Lower leg skin (tissue), 4 donors: ENCODE measurements around the gene CLSTN2. TPM values are rescaled to one million over a fixed set of nuclear protein-coding genes. Genes with fewer than 3 reads are reported as not detected.

Experiments used
- DNase-seq, 2 donors: peaks; one replicate each; pipeline ENCODE4 v3.0.0-alpha.2; 2019; ENCODE audit warnings: low spot score in 2 of 2
- H3K4me3 ChIP-seq: fragments of 200-600 bp; sonication (generic); 2 replicates; pipeline ENCODE4 v1.5.1; 2017; ENCODE audit warnings: mild to moderate bottlenecking, low read depth; ENCODE audit not compliant: poor library complexity, severe bottlenecking
- POLR2A ChIP-seq, 2 donors: fragments of 450-650 bp; IDR thresholded peaks; one replicate each; pipeline ENCODE4 v1.6.1; 2016 to 2017; ENCODE audit warnings: antibody characterized with exemption in 2 of 2, mild to moderate bottlenecking in 1 of 2, moderate library complexity in 1 of 2
- WGBS, 2 donors: methylation state at CpG; one replicate each; pipeline ENCODE4 v1.1.5; 2018; 5-methylcytosine and 5-hydroxymethylcytosine counted together
- intact Hi-C: fragments of 100-400 bp; cut with DNase I; formaldehyde crosslinking; loops from one replicate; pipeline ENCODE4 v1.15.0; 2023; ENCODE audit warnings: low total_unique reads
- total RNA-seq, 4 donors: library from RNA; depleted of rRNA; stranded (reverse); fragments of >200 nt; gene quantifications; one replicate each; pipeline ENCODE4 v1.1.0, GENCODE V29; 2016
- TF ChIP-seq, protein P1 (sequence below), 3 donors: fragments of 450-650 bp; IDR thresholded peaks; one replicate each; pipeline ENCODE4 v1.5.1; 2016; ENCODE audit warnings: antibody characterized with exemption in 3 of 3, mild to moderate bottlenecking in 3 of 3, moderate library complexity in 2 of 3

CLSTN2 gene
- total RNA-seq, 4 donors from 2014 or later, result 3.1 to 7.9 (median 4.7) TPM

DNA sequence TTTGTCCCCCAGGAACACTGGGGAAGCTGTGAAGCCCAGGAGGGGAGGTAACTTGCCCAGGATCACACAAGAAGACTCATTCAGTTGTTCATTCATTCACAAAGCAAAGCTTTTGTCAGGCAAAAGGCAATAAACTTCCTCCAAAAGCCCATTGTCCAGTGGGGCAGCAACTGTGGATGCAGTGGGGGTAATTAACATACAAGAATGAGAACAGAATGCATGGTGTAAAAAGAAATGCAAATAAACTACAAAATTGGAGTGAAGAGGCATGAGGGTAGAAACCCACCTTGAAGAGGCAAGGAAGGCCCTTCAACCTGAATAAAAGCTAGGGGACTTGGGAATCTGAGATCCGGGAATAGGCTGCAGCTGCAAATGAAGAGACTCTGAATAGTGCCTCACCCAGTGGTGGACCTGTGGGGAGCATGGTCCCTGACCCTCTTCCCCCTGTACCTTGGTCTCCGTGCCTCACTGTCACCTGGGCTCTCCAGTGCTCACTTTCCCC, 363.6 kb downstream of the CLSTN2 start:
- WGBS, 2 donors, result 83 to 94% methylated on average over 2 of the region's 2 CpGs
- intact Hi-C loops, result no loop called here
- no peak for DNase-seq
- H3K4me3 ChIP-seq, result no peak overlapping the region
- TF ChIP-seq, protein P1, sequence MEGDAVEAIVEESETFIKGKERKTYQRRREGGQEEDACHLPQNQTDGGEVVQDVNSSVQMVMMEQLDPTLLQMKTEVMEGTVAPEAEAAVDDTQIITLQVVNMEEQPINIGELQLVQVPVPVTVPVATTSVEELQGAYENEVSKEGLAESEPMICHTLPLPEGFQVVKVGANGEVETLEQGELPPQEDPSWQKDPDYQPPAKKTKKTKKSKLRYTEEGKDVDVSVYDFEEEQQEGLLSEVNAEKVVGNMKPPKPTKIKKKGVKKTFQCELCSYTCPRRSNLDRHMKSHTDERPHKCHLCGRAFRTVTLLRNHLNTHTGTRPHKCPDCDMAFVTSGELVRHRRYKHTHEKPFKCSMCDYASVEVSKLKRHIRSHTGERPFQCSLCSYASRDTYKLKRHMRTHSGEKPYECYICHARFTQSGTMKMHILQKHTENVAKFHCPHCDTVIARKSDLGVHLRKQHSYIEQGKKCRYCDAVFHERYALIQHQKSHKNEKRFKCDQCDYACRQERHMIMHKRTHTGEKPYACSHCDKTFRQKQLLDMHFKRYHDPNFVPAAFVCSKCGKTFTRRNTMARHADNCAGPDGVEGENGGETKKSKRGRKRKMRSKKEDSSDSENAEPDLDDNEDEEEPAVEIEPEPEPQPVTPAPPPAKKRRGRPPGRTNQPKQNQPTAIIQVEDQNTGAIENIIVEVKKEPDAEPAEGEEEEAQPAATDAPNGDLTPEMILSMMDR (IDR thresholded peaks at IDR 0.05), result no peak
- no peak for TF ChIP-seq POLR2A (IDR thresholded peaks at IDR 0.05)

- no peak overlapping the region for H3K4me3 ChIP-seq
- no peak for TF ChIP-seq POLR2A (IDR thresholded peaks at IDR 0.05)
- TF ChIP-seq, protein P1 (IDR thresholded peaks at IDR 0.05), result no peak
- no peak for DNase-seq
- intact Hi-C loops, result no loop called here
- WGBS, 2 donors, result 82 to 95% methylated on average over 2 of the region's 2 CpGs
Measured at GRCh38 chr3:140303875-140304274, 368.9 kb downstream of the CLSTN2 start.

DNA sequence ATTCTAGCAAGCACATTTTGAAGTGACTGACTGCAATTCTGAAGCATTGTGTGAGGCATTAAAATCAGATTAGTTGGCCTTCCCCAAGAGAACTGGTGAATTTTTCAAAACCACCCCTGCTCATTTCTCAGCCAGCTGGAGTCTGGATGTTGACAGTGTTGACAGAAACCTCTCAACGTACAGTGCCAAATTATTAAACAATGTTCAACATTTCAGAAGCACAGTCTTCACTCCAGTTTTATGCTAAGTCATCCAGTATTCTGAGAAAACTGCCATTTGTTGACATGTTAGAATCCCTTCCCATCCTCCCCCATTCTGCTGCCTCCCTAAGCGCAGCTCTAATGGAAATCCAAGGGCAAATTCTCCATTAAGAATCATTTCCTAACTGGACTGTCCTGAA, 373.6 kb downstream of the CLSTN2 start:
- no peak for DNase-seq
- intact Hi-C loops, result no loop called here
- 66 to 75% methylated on average over 2 of the region's 2 CpGs for WGBS, 2 donors
- H3K4me3 ChIP-seq, result no peak overlapping the region
- TF ChIP-seq, protein P1 (IDR thresholded peaks at IDR 0.05), result no peak

DNA sequence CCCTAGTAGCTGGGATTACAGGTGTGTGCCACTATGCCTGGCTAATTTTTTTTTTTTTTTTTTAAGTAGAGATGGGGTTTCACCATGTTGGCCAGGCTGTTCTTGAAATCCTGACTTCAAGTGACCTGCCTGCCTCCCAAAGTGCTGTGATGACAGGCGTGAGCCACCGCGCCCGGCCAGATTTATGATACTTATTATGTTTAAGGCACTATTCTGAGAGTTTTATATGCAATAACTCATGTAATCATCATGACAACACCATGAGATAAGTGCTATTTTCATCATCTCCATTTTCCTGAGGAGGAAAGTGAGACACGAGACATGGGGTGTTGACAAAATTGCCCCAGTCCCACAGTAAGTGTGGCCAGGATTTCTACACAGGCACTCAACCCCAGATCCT, 376.4 kb downstream of the CLSTN2 start:
- WGBS, 2 donors, result 87 to 91% methylated on average over 5 of the region's 5 CpGs
- no peak overlapping the region for H3K4me3 ChIP-seq
- intact Hi-C loops, result no loop called here
- no peak for DNase-seq
- no peak for TF ChIP-seq POLR2A (IDR thresholded peaks at IDR 0.05)
- TF ChIP-seq, protein P1 (IDR thresholded peaks at IDR 0.05), result no peak

DNA sequence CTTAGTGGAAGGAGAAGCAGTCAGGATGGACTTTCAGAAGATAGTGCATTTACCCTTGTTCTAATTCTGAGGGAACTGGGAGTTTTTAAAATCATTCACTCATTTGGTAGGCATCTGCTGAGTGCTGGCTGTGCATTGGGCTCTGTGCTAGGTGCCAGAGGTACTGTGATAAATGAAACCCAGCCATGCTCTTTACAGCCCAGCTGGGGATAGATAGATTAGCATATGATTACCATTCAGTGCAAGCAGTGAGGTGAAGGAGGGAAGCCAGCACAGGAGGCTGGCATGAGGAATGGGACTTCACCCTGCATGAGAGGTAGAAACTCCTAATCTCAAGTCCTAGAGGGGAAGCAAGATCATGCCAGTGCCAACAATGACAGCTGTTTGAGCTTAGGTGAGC, 381.0 kb downstream of the CLSTN2 start:
- no peak for TF ChIP-seq POLR2A (IDR thresholded peaks at IDR 0.05)
- TF ChIP-seq, protein P1 (IDR thresholded peaks at IDR 0.05), result no peak
- DNase-seq, result no peak
- intact Hi-C loops, result no loop called here
- no peak overlapping the region for H3K4me3 ChIP-seq

- intact Hi-C loops, result no loop called here
- no peak for DNase-seq
- 30 to 48% methylated on average over 1 of the region's 1 CpG for WGBS, 2 donors
- no peak overlapping the region for H3K4me3 ChIP-seq
- TF ChIP-seq, protein P1 (IDR thresholded peaks at IDR 0.05), result no peak
- no peak for TF ChIP-seq POLR2A (IDR thresholded peaks at IDR 0.05)
Measured at GRCh38 chr3:140316466-140316865, 381.5 kb downstream of the CLSTN2 start.
